Transverse colon (tissue), 4 donors: ENCODE measurements around the gene PRKCE. TPM values are rescaled to one million over a fixed set of nuclear protein-coding genes. Genes with fewer than 3 reads are reported as not detected.

Source experiments
- DNase-seq: peaks from one replicate; pipeline ENCODE4 v3.0.0-alpha.2; 2019
- H3K27ac ChIP-seq, 4 donors: fragments of 200-600 bp; sonication (generic); 2 replicates each; pipeline ENCODE4 v1.5.1; 2016 to 2018; ENCODE audit warnings: inconsistent platforms in 4 of 4
- H3K27me3 ChIP-seq: fragments of 200-600 bp; sonication (generic); 2 replicates; pipeline ENCODE4 v1.5.1; 2017; ENCODE audit warnings: inconsistent platforms
- H3K36me3 ChIP-seq, 4 donors: fragments of 200-600 bp; sonication (generic); 2 replicates each; pipeline ENCODE4 v1.5.1; 2017 to 2019; ENCODE audit warnings: inconsistent platforms in 4 of 4
- H3K4me1 ChIP-seq, 4 donors: fragments of 200-600 bp; sonication (generic); 2 replicates each; pipeline ENCODE4 v1.5.1; 2017 to 2020; ENCODE audit warnings: inconsistent platforms in 4 of 4
- H3K4me3 ChIP-seq, 4 donors: fragments of 200-600 bp; sonication (generic); 1 replicate in 1 of 4; 2 replicates in 3 of 4; pipeline versions ENCODE4 v1.5.1 to v1.6.1; 2017 to 2019; ENCODE audit warnings: inconsistent platforms in 4 of 4
- H3K9me3 ChIP-seq, 2 donors: fragments of 200-600 bp; sonication (generic); 2 replicates each; pipeline ENCODE4 v1.5.1; 2017 to 2019; ENCODE audit warnings: inconsistent platforms in 2 of 2
- EP300 ChIP-seq: sonication (generic); formaldehyde crosslinking; IDR thresholded peaks from one replicate; pipeline ENCODE4 v1.6.1; 2017; ENCODE audit warnings: antibody characterized with exemption, low read depth
- POLR2A ChIP-seq: fragments of 450-650 bp; IDR thresholded peaks from one replicate; pipeline ENCODE4 v1.6.1; 2016; ENCODE audit warnings: antibody characterized with exemption, mild to moderate bottlenecking, moderate library complexity
- POLR2AphosphoS5 ChIP-seq, 3 donors: sonication (generic); formaldehyde crosslinking; IDR thresholded peaks; one replicate each; pipeline ENCODE4 v1.6.1; 2016; ENCODE audit warnings: antibody characterized with exemption in 3 of 3
- WGBS, 2 donors: methylation state at CpG; one replicate each; pipeline ENCODE4 v1.1.5; 2018; ENCODE audit warnings: low coverage in 1 of 2; 5-methylcytosine and 5-hydroxymethylcytosine counted together
- in situ Hi-C, 4 donors: fragments of 200-750 bp; cut with MboI; loops; one replicate each; pipeline versions ENCODE4 v1.15.0 to v1.15.1; 2017; ENCODE audit warnings: low sequenced_read_pairs in 3 of 4, low pct_ligation_motif_present in 1 of 4, low pct_unique_long_range_greater_than_20kb in 1 of 4
- intact Hi-C: fragments of 100-400 bp; cut with DNase I; formaldehyde crosslinking; loops from one replicate; pipeline ENCODE4 v1.15.1; 2023; ENCODE audit warnings: low total_unique reads
- total RNA-seq, 4 donors: library from RNA; depleted of rRNA; stranded (reverse); fragments of >200 nt; gene quantifications; one replicate each; pipeline ENCODE4 v1.1.0, GENCODE V29; 2016
- TF ChIP-seq, protein P1 (sequence below), 5 experiments: fragments of 200-600 bp in 3 of 5; fragments of 450-650 bp in 2 of 5; sonication (generic) in 3 of 5; IDR thresholded peaks; 1 replicate in 2 of 5; 2 replicates in 3 of 5; pipeline ENCODE4 v1.5.1; 2016 to 2017; ENCODE audit warnings: antibody characterized with exemption in 5 of 5, inconsistent platforms in 3 of 5, mild to moderate bottlenecking in 2 of 5, moderate library complexity in 1 of 5

The PRKCE gene
- total RNA-seq, 4 donors from 2014 or later = 8.6 to 20.6 (median 11.3) TPM

DNA sequence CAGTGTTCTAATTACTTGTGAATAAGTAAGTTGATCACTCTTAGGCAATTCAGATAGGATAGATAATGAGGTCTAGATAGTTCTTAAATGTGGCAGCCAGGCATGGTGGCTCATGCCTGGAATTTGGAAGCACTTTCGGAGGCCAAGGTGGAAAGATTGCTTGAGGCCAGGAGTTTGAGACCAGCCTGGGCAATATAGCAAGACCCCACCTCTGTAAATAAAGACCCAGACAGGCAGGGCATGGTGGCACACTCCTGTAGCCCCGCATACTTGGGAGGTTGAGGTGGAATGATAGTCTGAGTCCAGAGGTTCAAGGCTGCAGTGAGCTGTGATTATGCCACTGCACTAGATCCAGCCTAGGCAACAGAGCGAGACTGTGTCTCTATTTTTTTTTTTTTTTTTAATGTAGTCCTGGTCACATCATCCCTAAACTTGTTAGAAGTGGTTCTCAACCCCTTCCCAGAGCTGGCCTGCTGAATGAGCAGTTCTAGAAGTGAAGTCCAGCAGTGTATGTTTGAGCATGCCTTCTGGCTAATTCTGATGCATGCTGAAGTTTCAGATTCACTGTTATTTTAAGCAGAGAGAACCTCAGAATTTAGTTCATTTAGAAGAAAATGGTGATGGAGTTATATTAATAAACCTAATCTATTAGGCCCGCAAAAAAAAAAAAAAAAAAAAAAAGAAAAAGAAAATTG is 306.2 kb downstream of the PRKCE start:
- H3K4me3 ChIP-seq = no peak overlapping the region
- TF ChIP-seq POLR2A = no peak
- TF ChIP-seq POLR2AphosphoS5 (IDR thresholded peaks at IDR 0.05) = no peak
- TF ChIP-seq, protein P1, sequence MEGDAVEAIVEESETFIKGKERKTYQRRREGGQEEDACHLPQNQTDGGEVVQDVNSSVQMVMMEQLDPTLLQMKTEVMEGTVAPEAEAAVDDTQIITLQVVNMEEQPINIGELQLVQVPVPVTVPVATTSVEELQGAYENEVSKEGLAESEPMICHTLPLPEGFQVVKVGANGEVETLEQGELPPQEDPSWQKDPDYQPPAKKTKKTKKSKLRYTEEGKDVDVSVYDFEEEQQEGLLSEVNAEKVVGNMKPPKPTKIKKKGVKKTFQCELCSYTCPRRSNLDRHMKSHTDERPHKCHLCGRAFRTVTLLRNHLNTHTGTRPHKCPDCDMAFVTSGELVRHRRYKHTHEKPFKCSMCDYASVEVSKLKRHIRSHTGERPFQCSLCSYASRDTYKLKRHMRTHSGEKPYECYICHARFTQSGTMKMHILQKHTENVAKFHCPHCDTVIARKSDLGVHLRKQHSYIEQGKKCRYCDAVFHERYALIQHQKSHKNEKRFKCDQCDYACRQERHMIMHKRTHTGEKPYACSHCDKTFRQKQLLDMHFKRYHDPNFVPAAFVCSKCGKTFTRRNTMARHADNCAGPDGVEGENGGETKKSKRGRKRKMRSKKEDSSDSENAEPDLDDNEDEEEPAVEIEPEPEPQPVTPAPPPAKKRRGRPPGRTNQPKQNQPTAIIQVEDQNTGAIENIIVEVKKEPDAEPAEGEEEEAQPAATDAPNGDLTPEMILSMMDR (IDR thresholded peaks at IDR 0.05) = no peak
- TF ChIP-seq EP300 = no peak
- H3K9me3 ChIP-seq = no peaks in the 10 kb centered on the region
- WGBS, 2 donors = 98 to 100% methylated on average over 3 to 4 of the region's 4 CpGs
- peaks cover 6 to 37% (median 32%) of the 10 kb centered on the region in 4 donors for H3K4me1 ChIP-seq
- H3K36me3 ChIP-seq = no peaks in the 10 kb centered on the region
- no peak overlapping the region for H3K27ac ChIP-seq
- in situ Hi-C loops = no loop called here
- intact Hi-C loops = no loop called here
- DNase-seq = no peak
- no peaks in the 10 kb centered on the region for H3K27me3 ChIP-seq

DNA sequence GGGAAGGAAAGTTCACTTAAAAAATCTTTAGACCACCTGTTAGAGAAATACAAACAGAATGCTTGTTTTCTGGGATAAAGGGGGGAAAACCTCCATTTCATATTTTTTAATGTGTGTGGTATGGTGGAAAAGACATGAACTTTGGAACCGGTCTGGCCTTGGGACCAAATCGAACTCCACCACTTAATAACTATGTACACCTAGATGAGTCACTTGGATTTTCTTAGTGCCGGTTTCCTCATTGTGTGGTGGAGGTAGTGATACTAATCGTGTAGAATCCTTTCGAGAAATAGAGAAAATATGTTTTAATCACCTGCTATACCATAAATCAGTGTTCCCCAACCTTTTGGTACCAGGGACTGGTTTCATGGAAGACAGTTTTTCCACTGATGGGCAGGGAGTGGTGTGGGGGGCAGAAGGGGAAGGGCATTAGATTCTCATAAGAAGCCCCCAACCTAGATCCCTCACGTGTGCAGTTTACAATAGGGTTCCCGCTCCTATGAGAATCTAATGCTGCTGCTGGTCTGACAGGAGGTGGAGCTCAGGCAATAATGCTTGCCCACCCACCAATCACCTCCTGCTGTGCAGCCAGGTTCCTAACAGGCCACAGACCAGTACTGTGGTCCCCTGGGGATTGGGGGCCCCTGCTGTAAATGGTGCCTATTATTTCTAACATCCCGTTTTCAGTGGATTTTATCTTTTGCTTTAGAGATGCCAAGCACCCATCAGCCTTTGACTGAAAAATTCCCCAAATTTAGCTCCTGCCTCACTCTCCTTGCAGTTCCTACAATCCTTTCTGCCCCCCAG is 308.8 kb downstream of the PRKCE start:
- Histone ChIP-seq H3K27ac (peak overlapping the region; percentile 44 to 69 (median 63)), H3K9me3 (no peaks in the 10 kb centered on the region), H3K4me3 (no peak overlapping the region), H3K36me3 (no peaks in the 10 kb centered on the region), H3K27me3 (no peaks in the 10 kb centered on the region), H3K4me1 (peaks cover 15 to 63% (median 49%) of the 10 kb centered on the region in 4 donors)
- DNase-seq = no peak
- in situ Hi-C loops = no loop called here
- TF ChIP-seq EP300 = no peak
- intact Hi-C loops = no loop called here
- WGBS, 2 donors = 67 to 76% methylated on average over 5 to 8 of the region's 8 CpGs

DNA sequence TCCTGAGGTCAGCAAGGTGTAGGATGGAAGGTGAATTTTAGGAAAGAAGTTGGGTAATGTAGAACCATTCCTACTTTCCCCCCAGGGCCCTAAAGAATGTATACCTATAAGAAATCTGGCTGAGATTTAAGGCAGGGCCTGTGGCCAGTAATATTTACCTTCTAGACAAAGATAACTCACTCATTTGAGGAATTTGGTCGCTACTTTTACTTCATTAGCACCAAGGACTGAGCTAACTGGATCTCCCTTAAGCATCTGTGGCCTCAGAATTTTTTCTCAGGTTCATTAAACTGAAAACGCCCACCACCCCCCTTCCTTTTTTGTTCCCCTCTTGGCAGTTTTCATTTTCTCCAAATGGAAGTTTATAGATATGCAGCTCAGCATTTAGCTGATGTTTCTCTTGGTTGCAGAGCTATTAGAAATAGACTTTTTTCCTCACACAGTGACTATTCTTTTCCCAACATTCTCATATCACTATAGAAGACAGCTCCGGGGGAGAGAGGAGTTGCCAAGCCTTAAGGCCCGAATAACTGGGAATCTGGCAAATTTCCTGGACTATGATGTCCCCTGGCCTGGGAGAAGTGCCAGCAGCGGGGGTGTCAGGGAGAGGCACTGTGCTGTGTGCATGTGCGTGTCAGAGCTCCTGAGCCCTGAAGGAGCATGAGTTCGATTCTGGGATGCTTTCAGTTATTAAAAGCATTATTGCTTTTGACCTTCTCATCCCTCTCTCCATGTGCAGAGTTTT is 310.9 kb downstream of the PRKCE start:
- no peak for DNase-seq
- Histone ChIP-seq H3K27me3 (no peaks in the 10 kb centered on the region), H3K36me3 (no peaks in the 10 kb centered on the region), H3K4me1 (peaks cover 15 to 67% (median 49%) of the 10 kb centered on the region in 4 donors), H3K9me3 (no peaks in the 10 kb centered on the region), H3K27ac (peak overlapping the region; percentile 44 to 69 (median 63)), H3K4me3 (no peak overlapping the region)
- in situ Hi-C loops = no loop called here
- TF ChIP-seq, protein P1 (IDR thresholded peaks at IDR 0.05) = no peak
- TF ChIP-seq POLR2A = no peak
- TF ChIP-seq POLR2AphosphoS5 (IDR thresholded peaks at IDR 0.05) = no peak
- no peak for TF ChIP-seq EP300
- 44 to 45% methylated on average over 4 to 7 of the region's 7 CpGs for WGBS, 2 donors
- intact Hi-C loops = no loop called here

DNA sequence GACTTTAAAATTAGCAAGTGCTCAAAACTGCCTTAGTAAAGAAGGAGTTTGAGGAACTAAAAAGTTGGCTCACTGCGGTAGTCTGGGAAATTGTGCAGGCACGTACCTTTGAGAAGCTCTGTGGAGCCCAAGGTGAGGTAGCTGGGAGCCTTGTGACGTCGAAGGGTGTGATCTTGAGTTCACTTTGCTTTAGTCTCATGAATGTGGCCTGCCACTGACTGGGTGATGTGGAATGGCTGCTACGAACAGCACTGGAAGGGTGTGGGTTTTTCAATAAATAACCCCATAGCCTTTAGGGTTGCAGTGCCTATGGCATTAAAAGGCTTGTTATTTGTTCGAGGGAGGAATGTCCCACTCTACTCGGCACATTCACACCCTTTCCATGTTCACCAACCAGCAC is 312.3 kb downstream of the PRKCE start:
- Histone ChIP-seq H3K27me3 (no peaks in the 10 kb centered on the region), H3K4me3 (no peak overlapping the region), H3K36me3 (no peaks in the 10 kb centered on the region), H3K27ac (peak overlapping the region; percentile 44 to 72 (median 64)), H3K9me3 (no peaks in the 10 kb centered on the region), H3K4me1 (peaks cover 15 to 70% (median 49%) of the 10 kb centered on the region in 4 donors)
- no peak for TF ChIP-seq EP300
- no peak for TF ChIP-seq POLR2A
- DNase-seq = no peak
- intact Hi-C loops = no loop called here
- WGBS, 2 donors = 61% methylated on average over 7 of the region's 7 CpGs; no CpG with 5 or more reads in 1 of the 2 donors
- in situ Hi-C loops = no loop called here
